Cardiac septum (tissue), 1 donor: ENCODE results near the gene ZNF253. TPM values are rescaled to one million over a fixed set of nuclear protein-coding genes. Genes with fewer than 3 reads are reported as not detected.

Experiments
- total RNA-seq: library from RNA; stranded (reverse); fragmentation: NEBNext Ultra II Directional; extraction: Animal tissue kit (Norgen Biotek cat#: 25700); gene quantifications from one replicate; pipeline ENCODE4 v1.2.1, GENCODE V29; 2021
- donor health status: DM: no; HTN: no; CAD: no.

Gene ZNF253
- total RNA-seq, 1 donor from 2014 or later = 8.9 TPM

Other genes starting within 250 kb of the ZNF253 start
- not detected for gene PBX4, start 247.2 kb upstream of the ZNF253 start, total RNA-seq
- 1.9 TPM for gene LPAR2, start 237.7 kb upstream of the ZNF253 start, total RNA-seq
- 3.5 TPM for gene GMIP, start 222.2 kb upstream of the ZNF253 start, total RNA-seq
- 20.1 TPM for gene ATP13A1, start 202.2 kb upstream of the ZNF253 start, total RNA-seq
- gene ZNF101, start 197.0 kb upstream of the ZNF253 start, total RNA-seq = 2.9 TPM
- gene ZNF14, start 132.8 kb upstream of the ZNF253 start, total RNA-seq = 4.6 TPM
- 18.2 TPM for gene ZNF506, start 44.1 kb upstream of the ZNF253 start, total RNA-seq
- gene ZNF93, start 35.1 kb downstream of the ZNF253 start, total RNA-seq = 0.83 TPM
- 2.9 TPM for gene ZNF682, start 173.6 kb downstream of the ZNF253 start, total RNA-seq
- 0.94 TPM for gene ZNF90, start 212.1 kb downstream of the ZNF253 start, total RNA-seq